ENCODE measurements around the gene INTS1. TPM values are rescaled to one million over a fixed set of nuclear protein-coding genes. Genes with fewer than 3 reads are reported as not detected.

INTS1 gene
- total RNA-seq, 1 experiment from 2014 or later: 43.1 TPM

GRCh38 chr7:1434891-1435670 is 69.1 kb downstream of the INTS1 start:
- no peak for DNase-seq (ENCODE audit: extremely low read depth, low read depth)

- DNase-seq (ENCODE audit: extremely low read depth, low read depth): no peak
Measured at GRCh38 chr7:1434165-1434718, 69.9 kb downstream of the INTS1 start.

GRCh38 chr7:1433128-1433920 is 70.9 kb downstream of the INTS1 start:
- no peak for DNase-seq (ENCODE audit: extremely low read depth, low read depth)

- peak; percentile 61 for DNase-seq (ENCODE audit: extremely low read depth, low read depth)
Measured at GRCh38 chr7:1432411-1433082, 71.6 kb downstream of the INTS1 start.

GRCh38 chr7:1431634-1432380 is 72.4 kb downstream of the INTS1 start:
- DNase-seq (ENCODE audit: extremely low read depth, low read depth): no peak

GRCh38 chr7:1431226-1431625 is 73.0 kb downstream of the INTS1 start:
- no peak for DNase-seq (ENCODE audit: extremely low read depth, low read depth)

- no peak for DNase-seq (ENCODE audit: extremely low read depth, low read depth)
Measured at GRCh38 chr7:1430056-1430845, 73.9 kb downstream of the INTS1 start.

- DNase-seq (ENCODE audit: extremely low read depth, low read depth): no peak
Measured at GRCh38 chr7:1428941-1429501, 75.2 kb downstream of the INTS1 start.

GRCh38 chr7:1427064-1427657 is 77.0 kb downstream of the INTS1 start:
- DNase-seq (ENCODE audit: extremely low read depth, low read depth): no peak

- DNase-seq (ENCODE audit: extremely low read depth, low read depth): no peak
Measured at GRCh38 chr7:1426474-1426873, 77.7 kb downstream of the INTS1 start.

- no peak for DNase-seq (ENCODE audit: extremely low read depth, low read depth)
Measured at GRCh38 chr7:1425292-1426136, 78.7 kb downstream of the INTS1 start.

- DNase-seq (ENCODE audit: extremely low read depth, low read depth): no peak
Measured at GRCh38 chr7:1424041-1424440, 80.1 kb downstream of the INTS1 start.

GRCh38 chr7:1423264-1423811 is 80.9 kb downstream of the INTS1 start:
- DNase-seq (ENCODE audit: extremely low read depth, low read depth): no peak

- no peak for DNase-seq (ENCODE audit: extremely low read depth, low read depth)
Measured at GRCh38 chr7:1422512-1423263, 81.5 kb downstream of the INTS1 start.

- DNase-seq (ENCODE audit: extremely low read depth, low read depth): no peak
Measured at GRCh38 chr7:1421946-1422345, 82.2 kb downstream of the INTS1 start.

- DNase-seq (ENCODE audit: extremely low read depth, low read depth): no peak
Measured at GRCh38 chr7:1421020-1421790, 83.0 kb downstream of the INTS1 start.

Data from NCI-H460 (cell line).